Measurements from ENCODE around the gene TLE1.

- TF ChIP-seq CTCF (IDR thresholded peaks at IDR 0.05; ENCODE audit: poor library complexity): no peak
- TF ChIP-seq EZH2 (IDR thresholded peaks at IDR 0.05; ENCODE audit: borderline replicate concordance): no peak
- TF ChIP-seq EZH2phosphoT487 (IDR thresholded peaks at IDR 0.05; ENCODE audit: low read depth, severe bottlenecking, unreplicated experiment): no peak
Observed at GRCh38 chr9:81684635-81685034, 4.7 kb downstream of the TLE1 start.

All from hepatocyte (in vitro differentiated cells).